AG04449 (cell line): ENCODE data around the gene ZMIZ1.

Experiments used
- CTCF ChIA-PET: fragments of 350-600 bp; formaldehyde crosslinking; extraction: SDS; loops from one replicate; lab custom pipeline; 2021; ENCODE audit warnings: antibody characterized with exemption; lab: Yijun Ruan, JAX
- POLR2A ChIA-PET: fragments of 400-600, 350-600 bp; formaldehyde crosslinking; extraction: SDS; loops from one replicate; lab custom pipeline; 2020; ENCODE audit warnings: antibody characterized with exemption, inconsistent platforms; lab: Yijun Ruan, JAX
- DNase-seq: peaks from one replicate; pipeline ENCODE4 v3.0.0-alpha.2; 2010; ENCODE audit warnings: low read depth, low spot score
- H3K4me3 ChIP-seq: 2 replicates; pipeline ENCODE4 v1.5.1; 2011; ENCODE audit warnings: low read depth, mild to moderate bottlenecking, control low read depth, low read length
- TF ChIP-seq, protein P1 (sequence below): IDR thresholded peaks from one replicate; pipeline ENCODE4 v1.5.1; 2011; ENCODE audit warnings: mild to moderate bottlenecking, moderate library complexity, low read length, control low read depth, inconsistent platforms; ENCODE audit not compliant: insufficient read depth; ENCODE audit errors: missing control alignments

The ZMIZ1 gene

DNA sequence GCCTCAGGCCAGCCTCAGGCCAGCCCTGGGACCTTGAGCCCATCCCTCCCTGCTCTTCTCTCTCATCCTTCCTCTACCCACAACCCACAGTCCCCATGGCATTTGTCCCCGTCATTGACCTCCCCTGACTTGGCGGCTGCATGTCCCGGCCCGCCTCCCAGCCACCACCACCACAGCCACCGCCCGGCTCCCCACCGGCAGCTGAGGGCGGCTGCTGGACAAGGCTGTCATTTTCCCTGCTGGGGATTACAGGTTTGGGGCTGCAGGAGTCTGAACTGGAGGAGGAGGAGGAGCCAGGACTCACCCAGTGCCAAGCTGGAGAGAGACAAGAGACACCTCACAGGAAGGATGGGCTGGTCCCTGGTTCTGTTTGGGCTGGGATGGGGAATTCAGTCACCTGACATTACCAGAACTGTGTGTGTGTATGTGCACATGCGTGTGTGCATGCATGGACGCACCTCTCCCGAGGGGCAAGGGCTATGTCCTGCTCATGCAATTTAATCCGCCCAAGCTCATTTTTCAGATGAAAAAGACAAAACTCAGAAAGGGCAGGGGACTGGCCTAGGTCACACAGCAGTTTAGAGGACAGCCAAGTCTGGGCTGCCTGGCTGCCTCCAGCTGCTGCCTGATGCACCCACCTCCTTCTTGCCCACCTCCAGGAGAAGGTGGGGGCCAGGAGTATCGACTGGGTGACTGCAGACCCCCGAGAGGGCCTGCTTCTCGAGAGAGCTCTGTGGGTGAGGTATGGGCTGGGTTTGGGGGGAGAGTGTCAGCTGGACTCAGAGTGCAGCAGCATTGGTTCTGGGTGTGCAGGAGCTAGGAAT lies 113.1 kb downstream of the ZMIZ1 start:
- TF ChIP-seq, protein P1, sequence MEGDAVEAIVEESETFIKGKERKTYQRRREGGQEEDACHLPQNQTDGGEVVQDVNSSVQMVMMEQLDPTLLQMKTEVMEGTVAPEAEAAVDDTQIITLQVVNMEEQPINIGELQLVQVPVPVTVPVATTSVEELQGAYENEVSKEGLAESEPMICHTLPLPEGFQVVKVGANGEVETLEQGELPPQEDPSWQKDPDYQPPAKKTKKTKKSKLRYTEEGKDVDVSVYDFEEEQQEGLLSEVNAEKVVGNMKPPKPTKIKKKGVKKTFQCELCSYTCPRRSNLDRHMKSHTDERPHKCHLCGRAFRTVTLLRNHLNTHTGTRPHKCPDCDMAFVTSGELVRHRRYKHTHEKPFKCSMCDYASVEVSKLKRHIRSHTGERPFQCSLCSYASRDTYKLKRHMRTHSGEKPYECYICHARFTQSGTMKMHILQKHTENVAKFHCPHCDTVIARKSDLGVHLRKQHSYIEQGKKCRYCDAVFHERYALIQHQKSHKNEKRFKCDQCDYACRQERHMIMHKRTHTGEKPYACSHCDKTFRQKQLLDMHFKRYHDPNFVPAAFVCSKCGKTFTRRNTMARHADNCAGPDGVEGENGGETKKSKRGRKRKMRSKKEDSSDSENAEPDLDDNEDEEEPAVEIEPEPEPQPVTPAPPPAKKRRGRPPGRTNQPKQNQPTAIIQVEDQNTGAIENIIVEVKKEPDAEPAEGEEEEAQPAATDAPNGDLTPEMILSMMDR: no peak
- POLR2A ChIA-PET: no interaction called here
- DNase-seq: no peak
- no peak overlapping the region for H3K4me3 ChIP-seq
- CTCF ChIA-PET: interaction anchor here (0.9 to 2.2 kb wide), 3 partner anchors 15 to 56 kb away, joined by 3 to 10 read pairs (median 3); no protein-coding TSS in a partner anchor

DNA sequence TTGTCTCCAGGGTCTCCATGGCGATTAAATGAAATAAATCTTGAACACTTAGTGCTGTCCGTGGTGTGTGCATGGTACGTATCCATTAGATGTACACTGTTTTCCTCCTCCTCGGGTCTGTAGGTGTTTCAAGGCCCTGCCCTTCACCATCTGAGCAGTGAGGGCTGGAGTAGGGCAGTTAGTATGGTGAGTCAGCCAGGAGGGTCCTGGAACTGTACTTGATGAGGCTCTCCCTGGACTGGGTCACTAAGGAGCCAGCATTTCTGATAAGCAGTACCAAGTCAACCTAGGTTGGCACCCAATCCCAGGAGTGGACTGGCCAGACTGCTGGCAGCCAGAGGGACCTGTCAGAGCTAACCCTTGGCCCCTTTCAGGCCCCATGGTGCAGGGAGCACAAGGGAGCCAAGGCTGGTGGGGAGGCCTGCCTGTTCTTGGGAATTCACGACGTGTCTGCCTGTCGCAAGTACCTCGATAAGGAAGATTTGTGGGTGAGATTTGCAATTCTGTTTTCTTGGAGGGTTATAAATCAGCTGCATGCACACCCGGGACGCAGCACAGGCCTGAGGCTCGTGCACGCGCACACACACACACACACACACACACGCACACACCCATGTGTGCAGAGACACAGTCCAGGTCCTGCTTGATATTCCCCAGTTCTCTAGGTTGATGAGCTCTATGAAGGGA lies 114.2 kb downstream of the ZMIZ1 start:
- POLR2A ChIA-PET: interaction anchor here (1.0 kb wide), 1 partner anchor 12 kb away, joined by 3 read pairs; no protein-coding TSS in a partner anchor
- TF ChIP-seq, protein P1: no peak
- no peak for DNase-seq
- CTCF ChIA-PET: interaction anchor here (0.9 to 1.4 kb wide), 4 partner anchors 13 to 1135 kb away, joined by 3 to 9 read pairs (median 4); no protein-coding TSS in a partner anchor
- no peak overlapping the region for H3K4me3 ChIP-seq

DNA sequence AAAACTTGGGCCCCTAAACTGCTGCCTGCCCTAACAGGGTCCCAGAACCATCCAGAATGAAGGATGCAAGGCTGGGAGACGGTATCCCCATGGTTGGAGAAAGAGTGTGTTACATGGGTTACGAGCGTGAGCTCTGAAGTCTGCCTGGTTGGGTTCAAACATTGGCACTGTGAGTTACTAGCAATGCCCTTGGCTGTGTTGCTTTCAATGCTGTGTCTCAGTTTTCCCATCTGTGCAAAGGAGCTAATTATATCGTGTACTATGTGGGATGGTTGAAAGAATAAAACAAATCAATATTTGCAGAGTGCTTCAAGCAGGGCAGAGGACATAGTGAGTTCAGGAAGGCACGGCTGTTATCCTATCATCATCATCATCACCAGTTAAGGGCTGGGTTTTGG lies 114.7 kb downstream of the ZMIZ1 start:
- ChIA-PET POLR2A (interaction anchor here (0.7 to 1.1 kb wide), 3 partner anchors 12 to 116 kb away, joined by 3 read pairs; no protein-coding TSS in a partner anchor), CTCF (interaction anchor here (0.9 to 1.5 kb wide), 6 partner anchors 12 to 1136 kb away, joined by 3 to 9 read pairs (median 4); no protein-coding TSS in a partner anchor)
- TF ChIP-seq, protein P1: no peak
- H3K4me3 ChIP-seq: no peak overlapping the region
- no peak for DNase-seq

DNA sequence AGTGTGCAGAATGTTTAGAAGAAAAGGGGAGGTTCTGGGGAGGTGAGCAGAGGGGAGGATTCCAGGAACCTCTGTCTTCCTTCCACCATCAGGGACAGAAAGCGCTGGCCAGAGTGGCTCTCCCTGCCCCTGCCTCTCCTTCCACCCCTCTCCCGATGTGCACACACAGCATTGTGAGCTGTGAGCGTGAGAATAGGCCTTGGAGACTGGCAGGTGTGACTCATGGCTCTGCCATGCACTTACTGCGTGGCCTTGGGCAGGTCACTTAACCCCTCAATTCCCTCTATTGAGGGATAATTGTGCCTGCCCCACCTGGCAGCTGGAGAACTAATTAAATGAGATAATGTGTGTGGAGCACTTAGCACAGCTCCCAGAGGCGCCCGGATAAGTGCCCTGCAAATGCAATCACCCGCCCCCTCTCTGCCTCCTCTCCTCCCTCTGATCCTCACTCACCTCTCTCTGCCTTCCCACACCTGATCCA lies 115.4 kb downstream of the ZMIZ1 start:
- no peak for DNase-seq
- TF ChIP-seq, protein P1: no peak
- ChIA-PET POLR2A (interaction anchor here (0.7 to 1.6 kb wide), 3 partner anchors 11 to 117 kb away, joined by 3 to 6 read pairs (median 3); no protein-coding TSS in a partner anchor), CTCF (interaction anchor here (0.9 to 1.6 kb wide), 5 partner anchors 11 to 1137 kb away, joined by 3 to 9 read pairs (median 6); no protein-coding TSS in a partner anchor)
- no peak overlapping the region for H3K4me3 ChIP-seq

DNA sequence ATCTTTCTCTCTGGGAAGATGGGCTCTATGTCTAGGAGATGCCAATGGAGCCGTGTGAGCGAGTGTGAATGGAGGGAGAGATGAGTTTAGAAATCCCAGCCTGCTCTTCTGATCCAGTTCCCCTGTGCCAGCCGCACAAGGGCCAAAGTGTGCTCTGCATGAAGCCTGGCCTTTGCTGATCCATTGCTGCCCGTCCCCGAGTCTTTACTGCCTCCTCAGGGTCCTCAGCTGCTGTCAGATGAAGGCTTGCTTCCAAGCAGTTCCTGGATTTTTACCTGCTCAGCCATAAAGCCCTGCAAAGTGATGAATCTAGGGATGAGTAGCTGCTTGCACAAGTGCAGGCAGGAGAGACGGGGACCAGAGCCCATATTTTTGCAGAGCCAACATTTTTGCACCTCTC lies 115.9 kb downstream of the ZMIZ1 start:
- TF ChIP-seq, protein P1: no peak
- CTCF ChIA-PET: interaction anchor here (0.7 to 1.6 kb wide), 4 partner anchors 11 to 1137 kb away, joined by 3 to 9 read pairs (median 4); no protein-coding TSS in a partner anchor
- no peak for DNase-seq
- POLR2A ChIA-PET: interaction anchor here (1.1 to 1.6 kb wide), 2 partner anchors 10 to 28 kb away, joined by 3 to 6 read pairs; no protein-coding TSS in a partner anchor
- H3K4me3 ChIP-seq: no peak overlapping the region
